Hepatocyte (in vitro differentiated cells): ENCODE measurements around the gene ELK4. TPM values are rescaled to one million over a fixed set of nuclear protein-coding genes. Genes with fewer than 3 reads are reported as not detected.

Source experiments
- DNase-seq: peaks from one replicate; pipeline ENCODE4 v3.0.0-alpha.2; 2016; ENCODE audit warnings: low spot score
- H2AFZ ChIP-seq: fragments of 200-600 bp; sonication (generic); 2 replicates; pipeline ENCODE4 v1.6.0; 2016; ENCODE audit warnings: antibody characterized with exemption, mild to moderate bottlenecking
- H3K27ac ChIP-seq: fragments of 200-600 bp; sonication (generic); 2 replicates; pipeline ENCODE4 v1.5.1; 2016; ENCODE audit warnings: mild to moderate bottlenecking
- H3K27me3 ChIP-seq: fragments of 200-600 bp; sonication (generic); 2 replicates; pipeline ENCODE4 v1.6.1; 2016
- H3K36me3 ChIP-seq: fragments of 200-600 bp; sonication (generic); replicated peaks from 2 replicates; pipeline ENCODE4 v1.5.1; 2016; ENCODE audit warnings: low read depth; ENCODE audit not compliant: insufficient read depth
- H3K4me1 ChIP-seq: fragments of 200-600 bp; sonication (generic); 2 replicates; pipeline ENCODE4 v1.5.1; 2016; ENCODE audit warnings: mild to moderate bottlenecking, moderate library complexity; ENCODE audit not compliant: insufficient read depth
- H3K4me2 ChIP-seq: fragments of 200-600 bp; sonication (generic); 2 replicates; pipeline ENCODE4 v1.6.0; 2016
- H3K4me3 ChIP-seq: fragments of 200-600 bp; sonication (generic); 2 replicates; pipeline ENCODE4 v1.5.1; 2016; ENCODE audit warnings: mild to moderate bottlenecking
- H3K79me2 ChIP-seq: fragments of 200-600 bp; sonication (generic); 2 replicates; pipeline ENCODE4 v1.6.0; 2017; ENCODE audit warnings: mild to moderate bottlenecking
- H3K9me2 ChIP-seq: fragments of 200-600 bp; sonication (generic); replicated peaks from 2 replicates; pipeline ENCODE4 v1.6.0; 2017; ENCODE audit warnings: mild to moderate bottlenecking; ENCODE audit not compliant: insufficient read depth
- H3K9me3 ChIP-seq: fragments of 200-600 bp; sonication (generic); 2 replicates; pipeline ENCODE4 v1.5.1; 2016; ENCODE audit warnings: low read depth, mild to moderate bottlenecking
- H4K20me1 ChIP-seq: fragments of 200-600 bp; sonication (generic); 2 replicates; pipeline ENCODE4 v1.6.0; 2016; ENCODE audit warnings: mild to moderate bottlenecking; ENCODE audit not compliant: insufficient read depth, poor library complexity, severe bottlenecking
- CTCF ChIP-seq: fragments of 200-600 bp; sonication (generic); IDR thresholded peaks from 2 replicates; pipeline ENCODE4 v1.5.1; 2016; ENCODE audit warnings: antibody characterized with exemption, mild to moderate bottlenecking; ENCODE audit not compliant: poor library complexity
- EZH2 ChIP-seq: fragments of 200-600 bp; sonication (generic); IDR thresholded peaks from 2 replicates; pipeline ENCODE4 v1.6.1; 2016; ENCODE audit warnings: antibody characterized with exemption, mild to moderate bottlenecking, borderline replicate concordance
- EZH2phosphoT487 ChIP-seq: fragments of 200-600 bp; sonication (generic); IDR thresholded peaks from one replicate; pipeline ENCODE4 v1.6.1; 2018; ENCODE audit warnings: antibody characterized with exemption, mild to moderate bottlenecking, low read depth, moderate library complexity; ENCODE audit not compliant: unreplicated experiment, severe bottlenecking
- WGBS: methylation state at CpG from one replicate; pipeline ENCODE4 v1.1.6; 2016; ENCODE audit warnings: low lambda C conversion rate; ENCODE audit errors: missing lambda C conversion rate; 5-methylcytosine and 5-hydroxymethylcytosine counted together
- polyA plus RNA-seq: library from polyadenylated mRNA; unstranded; fragments of >200 nt; fragmentation: Nextera tagmentation; extraction: Ambion mirVana; gene quantifications from 2 replicates; pipeline ENCODE4 v1.2.1, GENCODE V29; 2016
- total RNA-seq: library from RNA; depleted of rRNA; stranded (reverse); fragments of >200 nt; gene quantifications from 2 replicates; pipeline ENCODE4 v1.2.3, GENCODE V29; 2014

ELK4 gene
- total and polyA plus RNA-seq, 2 experiments from 2014 or later = 6.1 to 19.1 TPM

- H3K9me2 ChIP-seq = no peaks in the 10 kb centered on the region
- H3K9me3 ChIP-seq = no peaks in the 10 kb centered on the region
- TF ChIP-seq CTCF = no peak
- no peak for TF ChIP-seq EZH2phosphoT487
- TF ChIP-seq EZH2 = no peak
- H3K27ac ChIP-seq = no peak overlapping the region
- H3K27me3 ChIP-seq = no peaks in the 10 kb centered on the region
- H3K36me3 ChIP-seq = no peaks in the 10 kb centered on the region
- peaks cover under 1% of the 10 kb centered on the region for H4K20me1 ChIP-seq
- no peak for DNase-seq
- H3K79me2 ChIP-seq = peaks cover 11% of the 10 kb centered on the region
- H3K4me2 ChIP-seq = no peak overlapping the region
- H3K4me3 ChIP-seq = no peak overlapping the region
- H2AFZ ChIP-seq = no peak overlapping the region
- H3K4me1 ChIP-seq = peaks cover 8% of the 10 kb centered on the region
- 92% methylated on average over 5 of the region's 5 CpGs for WGBS
Observed at GRCh38 chr1:205604825-205605505, 26.8 kb downstream of the ELK4 start.

- TF ChIP-seq CTCF (no peak), EZH2phosphoT487 (no peak), EZH2 (no peak)
- H3K4me3 ChIP-seq = no peak overlapping the region
- H3K9me2 ChIP-seq = no peaks in the 10 kb centered on the region
- peaks cover 7% of the 10 kb centered on the region for H3K79me2 ChIP-seq
- no peak overlapping the region for H3K4me2 ChIP-seq
- no peak overlapping the region for H2AFZ ChIP-seq
- DNase-seq = no peak
- H3K9me3 ChIP-seq = no peaks in the 10 kb centered on the region
- no peaks in the 10 kb centered on the region for H3K27me3 ChIP-seq
- peaks cover 8% of the 10 kb centered on the region for H3K4me1 ChIP-seq
- H3K27ac ChIP-seq = no peak overlapping the region
- no peaks in the 10 kb centered on the region for H3K36me3 ChIP-seq
- H4K20me1 ChIP-seq = no peaks in the 10 kb centered on the region
- 97% methylated on average over 5 of the region's 5 CpGs for WGBS
Observed at GRCh38 chr1:205604059-205604458, 27.8 kb downstream of the ELK4 start.

- Histone ChIP-seq H3K27me3 (no peaks in the 10 kb centered on the region), H3K36me3 (no peaks in the 10 kb centered on the region), H3K9me3 (no peaks in the 10 kb centered on the region), H3K79me2 (no peaks in the 10 kb centered on the region), H4K20me1 (no peaks in the 10 kb centered on the region), H3K4me2 (no peak overlapping the region), H2AFZ (no peak overlapping the region), H3K27ac (no peak overlapping the region), H3K4me1 (peaks cover 11% of the 10 kb centered on the region), H3K4me3 (no peak overlapping the region), H3K9me2 (no peaks in the 10 kb centered on the region)
- DNase-seq = peak; percentile 47
- TF ChIP-seq CTCF (no peak), EZH2 (no peak), EZH2phosphoT487 (no peak)
- WGBS = 72% methylated on average over 4 of the region's 4 CpGs
Observed at GRCh38 chr1:205601205-205601604, 30.6 kb downstream of the ELK4 start.
